Ecto neural progenitor cell (in vitro differentiated cells): ENCODE results near the gene CHST8.

Source experiments
- DNase-seq: peaks from one replicate; pipeline ENCODE4 v3.0.0-alpha.2; 2018; ENCODE audit warnings: low spot score

The CHST8 gene

DNA sequence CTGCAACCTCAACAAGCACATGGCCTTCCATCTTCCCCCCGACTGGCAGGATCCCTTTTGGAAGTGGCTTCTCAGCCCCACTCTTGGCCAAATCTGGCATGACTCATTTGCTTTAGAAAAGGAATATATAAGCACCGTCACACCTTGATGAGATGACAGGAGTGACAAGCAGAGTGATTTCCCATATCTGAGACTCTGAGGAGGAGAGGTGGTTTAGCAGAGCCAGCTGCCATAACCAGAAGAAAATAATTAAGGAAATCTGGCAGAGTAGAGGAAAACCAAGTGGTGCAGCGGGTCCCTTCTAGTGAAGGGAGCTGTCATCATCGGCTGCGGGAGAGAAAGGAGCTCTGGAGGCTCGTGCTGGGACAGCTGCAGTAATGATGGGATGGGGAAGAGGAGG is 147.5 kb downstream of the CHST8 start:
- no peak for DNase-seq

DNA sequence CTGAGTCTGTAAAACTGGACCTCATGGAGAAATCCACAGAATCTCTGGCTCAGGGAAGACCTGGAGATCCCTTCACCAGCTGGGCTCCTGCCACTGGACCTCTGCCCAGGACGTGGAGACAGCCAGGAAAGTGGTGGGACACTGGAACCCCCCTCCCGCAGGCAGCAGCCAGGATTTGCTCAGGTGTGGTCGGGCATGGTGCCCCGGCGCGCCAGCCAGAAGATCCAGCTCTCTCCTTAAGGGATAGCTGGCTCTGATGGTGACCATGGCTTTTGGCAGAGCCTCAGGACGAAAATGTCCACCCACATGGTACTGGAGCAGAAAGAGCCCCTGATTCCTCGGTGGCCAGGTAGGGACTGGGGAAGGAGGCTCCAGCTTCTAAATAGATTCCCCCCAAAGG is 148.4 kb downstream of the CHST8 start:
- no peak for DNase-seq

DNA sequence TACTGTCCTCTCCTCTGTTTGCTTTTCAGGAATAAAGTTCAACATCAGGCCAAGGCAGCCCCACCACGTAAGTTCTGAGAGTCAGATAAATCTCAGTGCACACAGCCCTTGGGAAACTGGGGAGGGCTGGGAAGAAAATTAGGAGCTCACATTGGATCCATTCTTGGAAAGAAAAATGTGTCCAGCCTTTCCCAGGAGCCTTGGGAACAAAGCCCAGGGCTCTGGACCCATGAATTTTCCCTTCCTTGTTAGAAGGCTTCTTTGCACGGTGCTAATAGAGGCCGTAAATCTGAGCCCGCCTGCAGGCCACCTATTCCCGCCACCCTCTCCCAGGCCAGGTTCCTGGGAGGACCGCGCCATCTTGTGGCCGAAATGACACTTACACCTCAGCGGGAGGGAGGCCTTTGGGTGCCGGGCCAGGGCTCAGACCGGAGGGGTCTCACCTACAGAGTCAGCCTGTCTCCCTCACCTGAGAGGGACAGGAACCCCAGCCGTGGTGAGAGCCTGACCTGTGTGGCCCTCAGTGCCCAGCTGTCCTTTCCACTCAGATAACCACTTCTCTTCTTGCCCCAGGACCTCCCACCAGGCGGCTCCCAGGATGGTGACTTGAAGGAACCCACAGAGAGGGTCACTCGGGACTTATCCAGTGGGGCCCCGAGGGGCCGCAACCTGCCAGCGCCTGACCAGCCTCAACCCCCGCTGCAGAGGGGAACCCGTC is 149.8 kb downstream of the CHST8 start:
- DNase-seq: peak; percentile 82

DNA sequence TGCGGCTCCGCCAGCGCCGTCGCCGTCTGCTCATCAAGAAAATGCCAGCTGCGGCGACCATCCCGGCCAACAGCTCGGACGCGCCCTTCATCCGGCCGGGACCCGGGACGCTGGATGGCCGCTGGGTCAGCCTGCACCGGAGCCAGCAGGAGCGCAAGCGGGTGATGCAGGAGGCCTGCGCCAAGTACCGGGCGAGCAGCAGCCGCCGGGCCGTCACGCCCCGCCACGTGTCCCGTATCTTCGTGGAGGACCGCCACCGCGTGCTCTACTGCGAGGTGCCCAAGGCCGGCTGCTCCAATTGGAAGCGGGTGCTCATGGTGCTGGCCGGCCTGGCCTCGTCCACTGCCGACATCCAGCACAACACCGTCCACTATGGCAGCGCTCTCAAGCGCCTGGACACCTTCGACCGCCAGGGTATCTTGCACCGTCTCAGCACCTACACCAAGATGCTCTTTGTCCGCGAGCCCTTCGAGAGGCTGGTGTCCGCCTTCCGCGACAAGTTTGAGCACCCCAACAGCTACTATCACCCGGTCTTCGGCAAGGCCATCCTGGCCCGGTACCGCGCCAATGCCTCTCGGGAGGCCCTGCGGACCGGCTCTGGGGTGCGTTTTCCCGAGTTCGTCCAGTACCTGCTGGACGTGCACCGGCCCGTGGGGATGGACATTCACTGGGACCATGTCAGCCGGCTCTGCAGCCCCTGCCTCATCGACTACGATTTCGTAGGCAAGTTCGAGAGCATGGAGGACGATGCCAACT is 150.5 kb downstream of the CHST8 start:
- no peak for DNase-seq

DNA sequence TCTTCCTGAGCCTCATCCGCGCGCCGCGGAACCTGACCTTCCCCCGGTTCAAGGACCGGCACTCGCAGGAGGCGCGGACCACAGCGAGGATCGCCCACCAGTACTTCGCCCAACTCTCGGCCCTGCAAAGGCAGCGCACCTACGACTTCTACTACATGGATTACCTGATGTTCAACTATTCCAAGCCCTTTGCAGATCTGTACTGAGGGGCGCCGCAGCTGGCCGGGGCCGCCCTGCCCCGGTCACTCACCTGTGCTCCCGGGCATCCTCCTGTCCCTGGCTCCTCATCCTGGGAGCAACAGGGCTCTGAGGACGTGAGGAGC is 151.1 kb downstream of the CHST8 start:
- no peak for DNase-seq

DNA sequence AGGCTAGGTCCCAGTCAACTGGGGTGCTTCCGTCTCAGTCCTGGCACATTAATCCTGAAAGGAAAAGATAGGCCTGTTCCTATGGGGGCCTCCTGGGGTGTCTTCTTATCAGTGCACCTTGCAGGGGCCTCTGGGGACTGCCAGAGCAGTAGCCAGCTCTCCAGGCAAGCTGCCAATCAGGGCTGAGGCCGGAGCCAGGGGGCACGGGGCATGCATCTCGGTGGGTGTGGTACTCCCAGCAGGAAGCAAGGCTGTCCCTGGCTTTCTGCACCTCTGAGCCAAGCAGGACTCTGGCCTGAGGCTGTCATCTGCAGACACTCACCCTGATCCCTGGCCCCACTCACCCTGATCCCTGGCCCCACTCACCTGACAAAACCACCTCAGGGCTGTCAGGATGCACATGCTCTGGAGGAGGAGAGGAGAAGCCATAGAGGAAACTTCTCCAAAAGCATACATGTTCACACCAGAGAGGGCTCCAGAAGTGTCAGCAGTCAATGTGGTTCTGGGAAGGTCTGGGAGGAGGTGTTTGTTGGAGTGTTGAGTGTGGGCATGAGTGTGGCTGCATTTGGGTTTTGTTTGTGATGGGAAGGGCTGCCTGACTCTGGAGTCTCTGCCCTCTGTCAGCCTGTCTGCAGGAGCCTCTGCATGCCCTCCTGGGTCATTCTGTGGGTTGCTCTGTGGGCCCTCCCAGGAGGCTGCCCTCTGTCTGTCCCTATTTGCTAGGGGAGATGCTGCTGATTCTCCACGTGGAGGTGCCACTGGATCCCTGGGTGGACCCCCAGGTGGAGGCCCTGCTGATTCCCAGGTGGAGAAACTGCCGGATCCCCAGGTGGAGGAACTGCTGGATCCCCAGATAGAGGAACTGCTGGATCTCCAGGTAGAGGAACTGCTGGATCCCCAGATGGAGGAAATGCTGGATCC is 152.2 kb downstream of the CHST8 start:
- no peak for DNase-seq

DNA sequence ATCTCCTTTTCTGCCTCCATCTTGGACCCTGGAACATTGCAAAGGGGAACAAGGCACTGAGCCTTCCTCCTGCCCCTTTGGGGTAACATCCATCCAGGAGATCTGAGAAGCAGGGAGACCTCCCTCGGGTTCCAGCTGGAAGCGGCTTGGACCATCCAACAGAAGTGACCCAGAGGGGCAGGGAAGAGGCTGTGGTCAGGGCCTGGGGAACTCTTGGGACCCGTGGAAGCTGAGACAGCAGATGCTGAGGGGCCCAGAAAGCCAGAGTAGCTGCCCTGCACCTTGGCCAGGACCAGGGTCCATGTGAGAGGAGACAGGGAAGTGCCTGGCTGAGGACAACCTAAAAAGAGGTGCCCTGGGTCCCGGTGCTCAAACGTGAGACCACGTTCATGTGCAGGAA is 153.0 kb downstream of the CHST8 start:
- DNase-seq: no peak

DNA sequence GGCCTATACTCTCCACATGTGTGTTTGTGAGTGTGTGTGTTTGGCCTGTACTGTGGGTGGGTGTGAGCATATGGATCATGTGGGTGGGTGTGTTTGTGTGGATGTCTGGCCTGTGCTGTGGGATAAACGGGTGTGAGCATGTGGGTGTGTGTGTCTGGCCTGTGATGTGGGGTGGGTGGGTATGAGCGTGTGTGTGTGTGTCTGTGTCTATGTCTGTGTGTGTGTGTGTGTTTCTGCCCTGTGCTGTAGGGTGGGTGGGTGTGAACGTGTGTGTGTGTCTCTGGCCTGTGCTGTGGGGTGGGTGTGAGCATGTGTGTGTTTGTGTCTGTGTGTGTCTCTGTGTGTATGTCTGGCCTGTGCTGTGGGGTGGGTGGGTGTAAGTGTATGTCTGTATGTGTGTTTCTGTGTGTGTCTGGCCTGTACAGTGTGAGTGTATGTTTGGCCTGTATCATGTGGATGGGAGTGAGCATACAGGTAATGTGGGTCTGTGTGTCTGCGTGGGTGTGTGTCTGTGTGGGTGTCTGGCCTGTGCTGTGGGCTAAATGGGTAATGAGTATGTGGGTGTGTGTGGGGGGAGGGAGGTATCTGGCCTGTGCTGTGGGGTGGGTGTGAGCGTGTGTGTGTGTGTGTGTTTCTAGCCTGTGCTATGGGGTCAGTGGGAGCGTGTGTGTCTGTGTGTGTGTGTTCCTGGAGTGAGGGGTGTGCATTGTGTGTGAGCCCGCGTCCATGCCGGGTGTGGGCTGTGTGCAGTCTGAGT is 154.2 kb downstream of the CHST8 start:
- no peak for DNase-seq

DNA sequence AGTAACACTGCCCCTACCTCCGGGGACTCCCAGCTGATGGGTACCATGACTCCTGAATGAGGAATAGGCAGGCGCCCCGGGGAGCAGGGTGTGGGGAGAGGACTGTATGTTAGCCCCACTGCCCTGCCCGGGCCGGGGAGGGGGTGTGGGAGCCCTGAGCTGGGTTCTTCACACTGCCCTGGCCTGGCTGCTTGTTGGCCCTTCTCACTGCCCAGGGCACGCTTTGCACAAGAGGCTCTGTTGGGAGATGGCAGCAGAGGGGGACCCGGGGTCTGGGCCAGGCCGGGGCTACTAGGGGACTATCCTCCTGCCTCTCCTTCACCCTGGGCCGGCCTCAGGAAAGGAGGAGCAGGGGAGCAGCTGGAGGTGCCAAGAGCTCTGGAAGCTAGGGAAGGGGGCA is 155.6 kb downstream of the CHST8 start:
- DNase-seq: no peak

DNA sequence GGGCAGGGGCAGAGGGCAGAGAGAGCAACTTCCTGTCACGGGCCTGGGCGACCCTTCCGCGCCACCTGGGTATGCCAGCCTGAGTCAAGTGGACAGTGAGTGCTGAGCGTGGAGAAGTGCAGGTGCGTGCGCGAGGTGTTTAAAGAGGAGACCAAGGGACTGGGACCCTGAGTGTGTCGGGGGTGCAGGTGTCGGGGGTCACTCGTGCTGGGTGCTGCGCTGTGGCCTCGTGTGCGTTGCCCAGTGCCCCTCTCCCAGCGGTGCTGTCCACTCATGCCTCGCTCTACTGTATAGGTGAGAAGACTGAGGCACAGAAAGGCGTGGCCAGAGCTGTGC is 156.0 kb downstream of the CHST8 start:
- no peak for DNase-seq

DNA sequence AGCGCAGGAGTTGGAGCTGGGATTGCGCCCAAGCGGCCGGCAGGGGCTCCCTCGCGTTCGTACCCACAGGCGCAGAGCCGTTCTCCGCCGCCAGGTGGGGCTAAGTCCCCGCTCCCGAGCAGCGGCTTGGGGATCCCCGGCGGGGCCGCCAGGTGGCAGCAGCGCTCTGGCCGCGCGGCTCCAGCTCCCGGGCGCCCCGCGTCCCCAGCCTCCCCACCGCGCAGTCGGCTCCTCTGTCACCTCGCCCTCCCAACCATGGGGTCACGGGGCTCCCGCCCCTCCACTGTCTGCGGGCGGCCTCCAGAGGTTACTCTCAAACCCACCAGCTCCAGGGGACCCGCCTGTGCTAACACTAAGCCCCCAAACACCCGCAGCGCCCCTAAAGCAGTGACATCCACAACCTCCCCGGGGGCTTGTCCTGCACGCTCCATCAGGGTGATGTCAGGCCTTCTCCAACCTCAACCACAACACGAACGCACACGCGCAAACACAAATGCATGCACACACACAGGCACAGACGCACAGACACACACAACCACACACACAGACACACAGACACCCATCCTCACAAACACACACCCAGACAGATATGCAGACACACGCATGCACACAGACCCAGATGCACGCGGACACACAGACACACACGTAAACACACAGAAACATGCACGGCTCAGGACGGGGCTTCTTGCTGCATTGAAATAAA is 156.5 kb downstream of the CHST8 start:
- DNase-seq: peak; percentile 92

DNA sequence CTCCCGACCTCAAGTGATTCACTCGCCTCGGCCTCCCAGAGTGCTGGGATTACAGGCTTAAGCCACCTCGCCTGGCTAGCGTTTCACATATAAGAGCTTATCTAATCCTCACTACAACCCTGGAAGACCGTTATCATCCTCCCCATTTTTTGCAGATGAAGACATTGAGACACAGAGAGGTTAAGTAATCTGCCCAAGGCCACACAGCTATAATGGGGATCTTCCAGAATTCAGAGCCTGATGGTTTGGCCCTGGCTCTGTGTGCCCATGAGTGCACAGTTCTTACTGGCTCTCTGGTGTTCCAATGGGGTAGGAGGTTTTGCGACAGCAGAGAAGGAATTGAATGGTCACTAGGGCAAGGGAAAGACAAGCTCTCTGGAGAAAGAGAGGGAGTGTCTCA is 158.1 kb downstream of the CHST8 start:
- DNase-seq: no peak

DNA sequence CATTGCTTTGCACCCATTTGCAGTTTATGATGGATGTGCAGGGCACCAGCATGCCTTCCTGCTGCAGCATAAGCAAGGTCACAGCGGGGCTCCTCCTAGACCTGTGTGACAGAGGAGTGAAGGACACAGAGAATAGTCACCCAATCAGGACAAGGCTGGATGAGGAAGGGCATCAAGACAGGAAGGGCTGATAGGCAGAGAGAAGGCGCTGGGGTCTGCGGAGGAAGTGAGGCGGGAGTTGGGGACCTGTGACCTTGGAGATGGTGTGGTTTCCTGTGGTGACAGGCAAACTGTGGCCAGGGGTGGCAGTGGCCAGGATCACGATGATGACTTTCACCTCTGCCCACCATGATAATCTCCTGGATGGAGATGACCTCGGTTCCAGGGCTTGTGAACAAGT is 158.5 kb downstream of the CHST8 start:
- DNase-seq: no peak

DNA sequence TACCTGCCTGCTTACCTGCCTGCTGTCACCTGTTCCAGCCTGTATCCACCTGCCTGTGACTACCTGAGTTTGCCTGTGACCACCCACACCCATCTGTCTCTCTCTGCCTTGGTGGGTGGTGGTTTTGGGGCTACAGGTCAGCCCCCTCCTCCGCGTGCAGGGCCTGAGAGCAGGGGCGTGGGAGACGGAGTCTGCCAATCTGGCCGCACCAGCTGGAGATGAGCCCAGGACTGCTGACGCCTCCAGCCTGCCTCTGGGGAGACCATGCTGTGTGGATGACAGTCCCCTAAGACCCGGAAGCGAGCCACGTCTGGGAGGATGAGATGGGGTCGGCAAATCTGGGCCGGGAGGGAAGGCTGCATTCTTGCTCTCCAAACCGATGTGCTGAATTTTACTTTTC is 159.0 kb downstream of the CHST8 start:
- no peak for DNase-seq

DNA sequence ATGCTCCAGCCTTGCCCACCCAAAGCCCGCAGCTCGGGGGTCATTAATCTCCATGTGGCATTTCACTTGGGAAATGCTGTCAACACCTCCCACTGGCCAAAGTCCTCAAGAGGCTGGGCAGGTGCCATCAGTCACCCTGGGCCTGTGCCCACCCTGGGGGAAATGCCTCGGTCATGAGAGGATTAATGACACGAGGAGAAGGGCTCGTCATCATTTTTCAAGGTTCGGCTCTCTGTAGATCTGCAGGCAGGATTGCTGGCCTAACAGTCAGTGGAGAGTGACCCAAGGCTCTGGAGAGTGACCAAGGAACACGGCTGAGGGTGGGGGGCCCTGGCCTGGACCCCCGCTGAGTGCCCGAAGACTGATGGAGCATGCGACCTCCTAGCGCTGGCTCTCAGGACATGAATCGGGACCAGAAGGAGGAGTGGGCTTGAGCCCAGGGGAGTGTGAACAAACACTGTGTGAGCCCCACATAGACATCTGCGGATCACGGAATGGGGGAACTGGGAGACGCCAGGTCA is 159.7 kb downstream of the CHST8 start:
- no peak for DNase-seq

DNA sequence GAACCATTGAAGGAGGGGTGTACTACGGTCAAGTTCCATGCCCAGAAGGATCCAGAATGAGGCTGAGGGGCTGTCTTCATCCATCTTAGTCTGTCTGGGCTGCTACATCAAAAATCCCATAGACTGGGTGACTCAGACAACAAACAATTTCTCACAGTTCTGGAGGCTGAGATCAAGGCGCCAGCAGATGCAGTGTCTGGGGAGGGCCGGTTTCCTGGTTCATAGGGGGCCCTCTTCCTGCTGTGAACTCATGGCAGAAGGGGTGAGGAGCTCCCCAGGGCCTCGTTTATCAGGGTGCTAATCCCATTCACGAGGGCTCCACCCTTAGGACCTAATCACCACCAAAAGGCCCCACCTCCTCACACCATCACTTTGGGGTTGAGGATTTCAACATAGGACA is 160.2 kb downstream of the CHST8 start:
- DNase-seq: no peak

DNA sequence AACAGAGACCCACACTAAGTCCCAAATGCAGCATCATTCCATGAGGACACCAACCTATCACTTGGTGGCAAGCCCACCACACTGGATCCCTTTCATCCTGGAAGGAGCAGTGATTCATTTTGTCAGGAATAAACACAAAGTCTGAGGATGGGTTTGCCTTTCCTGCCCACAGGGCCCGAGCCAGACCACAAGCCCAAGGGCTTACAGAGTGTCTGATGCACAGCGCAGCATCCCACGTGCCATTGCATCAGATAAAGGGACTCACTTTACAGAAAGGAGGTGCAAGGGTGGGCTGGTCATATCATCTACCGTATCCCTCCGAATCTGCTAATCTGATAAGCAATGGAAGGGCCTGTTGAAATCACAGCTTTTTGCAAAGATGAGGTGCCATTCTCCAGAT is 162.7 kb downstream of the CHST8 start:
- no peak for DNase-seq

DNA sequence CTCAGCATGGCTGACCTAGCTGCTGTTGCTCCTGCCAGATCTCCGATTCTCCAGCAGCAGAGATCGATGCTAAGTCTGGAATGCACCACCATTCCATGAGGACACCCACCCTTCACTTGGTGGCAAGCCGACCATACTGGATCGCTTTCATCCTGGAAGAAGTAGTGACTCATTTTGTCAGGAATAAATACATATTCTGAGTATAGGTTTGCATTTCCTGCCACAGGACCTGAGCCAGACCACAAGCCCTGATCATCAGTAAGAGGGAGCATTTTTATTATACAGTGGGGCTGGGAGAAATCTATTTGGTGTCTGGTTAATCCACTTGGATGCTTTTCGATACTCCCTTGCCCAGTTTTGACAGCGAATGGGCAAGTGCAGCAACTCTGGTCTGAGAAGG is 164.0 kb downstream of the CHST8 start:
- DNase-seq: no peak

DNA sequence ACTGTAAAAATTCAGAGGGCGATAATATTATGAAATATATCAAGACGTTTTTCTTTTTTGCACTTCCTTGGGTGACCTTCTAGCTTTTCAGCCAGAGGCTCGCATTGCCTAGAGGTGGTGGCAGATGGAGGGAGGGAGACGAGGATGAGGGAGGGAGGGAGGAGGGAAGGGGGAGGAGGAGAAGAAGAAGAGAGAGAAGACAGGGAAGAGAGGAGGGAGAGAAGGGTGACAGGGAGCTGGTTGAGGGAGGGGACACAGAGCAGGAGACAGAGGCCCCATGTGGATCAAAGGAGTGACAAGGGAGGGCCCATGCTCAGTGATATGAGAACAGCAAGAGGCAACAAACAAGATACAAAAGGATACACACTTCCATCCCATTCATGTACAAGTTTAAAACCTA is 166.9 kb downstream of the CHST8 start:
- DNase-seq: no peak

DNA sequence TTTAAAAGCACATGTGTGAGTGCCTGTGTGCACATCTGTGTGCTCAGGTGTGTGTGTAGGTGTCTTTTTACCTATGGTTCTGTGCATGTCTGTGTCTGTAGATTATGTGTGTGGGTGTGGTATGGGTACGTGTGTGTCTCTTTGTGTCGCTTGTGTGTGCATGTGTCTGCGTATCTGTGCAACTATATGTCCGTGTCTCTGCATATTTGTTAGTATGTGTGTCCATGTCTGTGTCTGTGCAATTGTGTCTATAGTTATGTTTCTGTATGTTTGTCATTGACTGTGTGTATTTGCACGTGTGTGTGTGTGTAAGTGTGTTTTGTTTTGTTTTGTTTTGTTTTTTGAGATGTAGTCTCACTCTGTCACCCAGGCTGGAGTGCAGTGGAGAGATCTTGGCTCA is 167.6 kb downstream of the CHST8 start:
- DNase-seq: no peak

DNA sequence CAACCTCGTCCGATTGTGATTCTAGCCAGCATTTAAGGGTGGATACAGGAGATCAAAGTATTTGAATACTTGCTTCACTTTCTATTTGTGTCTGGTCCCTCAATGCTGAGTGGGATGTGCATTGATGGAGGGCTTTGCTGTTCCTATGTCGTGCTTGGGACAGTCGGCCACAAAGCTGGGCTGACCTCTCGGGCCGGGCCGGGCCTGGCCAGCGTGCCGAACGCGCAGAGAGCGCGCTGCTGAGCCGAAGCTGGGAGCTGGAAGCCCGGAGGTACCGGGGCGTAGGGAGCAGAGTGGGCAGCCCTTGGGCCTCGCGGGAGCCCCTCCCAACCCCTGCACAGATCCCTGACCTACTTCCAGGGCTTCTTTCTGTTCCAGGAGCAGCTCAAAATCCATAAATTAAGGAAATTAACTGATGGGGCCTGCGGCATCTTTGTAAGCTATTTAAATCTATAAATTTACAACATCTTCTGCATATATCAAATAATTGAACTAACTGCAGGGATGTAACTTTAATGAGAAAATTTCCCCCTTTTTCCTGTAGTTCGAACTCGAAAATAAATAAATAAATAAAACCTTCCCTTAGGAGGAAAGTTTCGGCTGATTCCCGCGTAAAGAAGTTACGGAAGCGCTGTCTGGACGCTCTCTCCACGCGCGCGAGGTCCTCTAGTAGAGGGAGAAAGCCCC is 173.1 kb downstream of the CHST8 start:
- peak; percentile 66 for DNase-seq
